NB4 (cell line): ENCODE measurements around the gene NPR2.

ENCODE experiments used
- CTCF ChIP-seq: IDR thresholded peaks from one replicate; pipeline ENCODE4 v1.5.1; 2012; ENCODE audit warnings: low read depth, low read length
- MYC ChIP-seq: IDR thresholded peaks from 2 replicates; pipeline ENCODE4 v1.6.1; 2011; ENCODE audit warnings: low read depth, low read length
- POLR2A ChIP-seq: IDR thresholded peaks from 2 replicates; pipeline ENCODE4 v1.6.1; 2011; ENCODE audit warnings: mild to moderate bottlenecking; ENCODE audit not compliant: insufficient read length; ENCODE audit errors: extremely low read depth
- TF ChIP-seq, protein P1 (sequence below): IDR thresholded peaks from 2 replicates; pipeline ENCODE4 v1.6.1; 2011; ENCODE audit warnings: low read depth, low read length

- TF ChIP-seq CTCF (no peak), POLR2A (no peak), MYC (no peak)
- TF ChIP-seq, protein P1, sequence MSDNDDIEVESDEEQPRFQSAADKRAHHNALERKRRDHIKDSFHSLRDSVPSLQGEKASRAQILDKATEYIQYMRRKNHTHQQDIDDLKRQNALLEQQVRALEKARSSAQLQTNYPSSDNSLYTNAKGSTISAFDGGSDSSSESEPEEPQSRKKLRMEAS, result no peak
Observed at GRCh38 chr9:35836595-35836994, 45.2 kb downstream of the NPR2 start.
